Uterus (tissue), 4 donors: ENCODE data around the gene APBB3. TPM values are rescaled to one million over a fixed set of nuclear protein-coding genes. Genes with fewer than 3 reads are reported as not detected.

Source experiments
- DNase-seq, 2 donors: peaks; one replicate each; pipeline ENCODE4 v3.0.0-alpha.2; 2019 to 2020
- H3K27ac ChIP-seq, 2 donors: fragments of 200-600 bp; sonication (generic); 1 replicate in 1 of 2; 2 replicates in 1 of 2; pipeline ENCODE4 v1.5.1; 2016 to 2018
- H3K27me3 ChIP-seq, 2 donors: fragments of 200-600 bp; sonication (generic); one replicate each; pipeline ENCODE4 v1.5.1; 2018 to 2019; ENCODE audit warnings: control low read depth in 1 of 2
- H3K36me3 ChIP-seq, 2 donors: fragments of 200-600 bp; sonication (generic); one replicate each; pipeline ENCODE4 v1.5.1; 2019; ENCODE audit warnings: control low read depth in 1 of 2
- H3K4me1 ChIP-seq, 2 donors: fragments of 200-600 bp; sonication (generic); one replicate each; pipeline ENCODE4 v1.5.1; 2018 to 2019; ENCODE audit warnings: control low read depth in 1 of 2
- H3K4me3 ChIP-seq, 2 donors: fragments of 200-600 bp; sonication (generic); 1 replicate in 1 of 2; 2 replicates in 1 of 2; pipeline ENCODE4 v1.5.1; 2018 to 2019; ENCODE audit warnings: mild to moderate bottlenecking in 1 of 2
- H3K9me3 ChIP-seq, 2 donors: fragments of 200-600 bp; sonication (generic); one replicate each; pipeline ENCODE4 v1.5.1; 2019; ENCODE audit warnings: control low read depth in 1 of 2
- POLR2A ChIP-seq, 2 donors: fragments of 450-650 bp; IDR thresholded peaks; one replicate each; pipeline ENCODE4 v1.6.1; 2016; ENCODE audit warnings: antibody characterized with exemption in 2 of 2, mild to moderate bottlenecking in 1 of 2, moderate library complexity in 1 of 2
- intact Hi-C: fragments of 100-400 bp; cut with DNase I; formaldehyde crosslinking; loops from one replicate; pipeline ENCODE4 v1.15.1; 2023; ENCODE audit warnings: low total_unique reads
- microRNA-seq: library from miRNA; unstranded; fragments of <30 nt; microRNA quantifications from one replicate; pipeline ENCODE4, GENCODE V29; 2016; ENCODE audit warnings: borderline microRNAs expressed, borderline replicate concordance
- small RNA-seq: library from RNA; depleted of rRNA; stranded (forward); fragments of <200 nt; gene quantifications from one replicate; pipeline ENCODE3, GENCODE V24; 2016
- total RNA-seq, 4 donors: library from RNA; depleted of rRNA in 3 of 4; stranded (reverse); fragments of >200 nt in 3 of 4; gene quantifications; one replicate each; pipeline versions ENCODE4 v1.1.0 to v1.2.4, GENCODE V29; 2014 to 2023
- TF ChIP-seq, protein P1 (sequence below), 4 experiments: fragments of 200-600 bp in 2 of 4; fragments of 450-650 bp in 2 of 4; sonication (generic) in 2 of 4; IDR thresholded peaks; one replicate each; pipeline ENCODE4 v1.5.1; 2016 to 2019; ENCODE audit warnings: antibody characterized with exemption in 4 of 4, mild to moderate bottlenecking in 2 of 4, moderate library complexity in 1 of 4
- donor health status: DM: yes; HTN: yes; CAD: no.

The APBB3 gene
- total RNA-seq, 4 donors from 2014 or later: 6.5 to 54.7 (median 27.4) TPM

DNA sequence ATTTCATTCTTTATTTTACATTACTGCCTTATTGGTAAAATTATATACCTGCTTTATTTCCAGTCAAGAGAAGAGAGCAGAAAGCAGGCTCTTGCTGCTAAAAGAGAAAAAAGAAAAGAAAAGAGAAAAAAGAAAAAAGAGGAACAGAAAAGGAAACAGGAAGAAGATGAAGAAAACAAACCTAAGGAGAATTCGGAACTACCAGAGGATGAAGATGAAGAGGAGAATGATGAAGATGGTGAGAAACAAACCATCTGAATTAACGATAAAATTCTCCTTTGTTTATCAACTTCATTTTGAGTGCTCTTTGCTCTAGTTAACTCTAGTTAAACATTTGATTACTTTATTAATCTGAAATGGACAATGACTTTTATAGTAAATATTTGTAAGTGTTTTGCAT, 40.4 kb downstream of the APBB3 start:
- TF ChIP-seq POLR2A (IDR thresholded peaks at IDR 0.05): no peak
- TF ChIP-seq, protein P1, sequence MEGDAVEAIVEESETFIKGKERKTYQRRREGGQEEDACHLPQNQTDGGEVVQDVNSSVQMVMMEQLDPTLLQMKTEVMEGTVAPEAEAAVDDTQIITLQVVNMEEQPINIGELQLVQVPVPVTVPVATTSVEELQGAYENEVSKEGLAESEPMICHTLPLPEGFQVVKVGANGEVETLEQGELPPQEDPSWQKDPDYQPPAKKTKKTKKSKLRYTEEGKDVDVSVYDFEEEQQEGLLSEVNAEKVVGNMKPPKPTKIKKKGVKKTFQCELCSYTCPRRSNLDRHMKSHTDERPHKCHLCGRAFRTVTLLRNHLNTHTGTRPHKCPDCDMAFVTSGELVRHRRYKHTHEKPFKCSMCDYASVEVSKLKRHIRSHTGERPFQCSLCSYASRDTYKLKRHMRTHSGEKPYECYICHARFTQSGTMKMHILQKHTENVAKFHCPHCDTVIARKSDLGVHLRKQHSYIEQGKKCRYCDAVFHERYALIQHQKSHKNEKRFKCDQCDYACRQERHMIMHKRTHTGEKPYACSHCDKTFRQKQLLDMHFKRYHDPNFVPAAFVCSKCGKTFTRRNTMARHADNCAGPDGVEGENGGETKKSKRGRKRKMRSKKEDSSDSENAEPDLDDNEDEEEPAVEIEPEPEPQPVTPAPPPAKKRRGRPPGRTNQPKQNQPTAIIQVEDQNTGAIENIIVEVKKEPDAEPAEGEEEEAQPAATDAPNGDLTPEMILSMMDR (IDR thresholded peaks at IDR 0.05): no peak
- H3K4me1 ChIP-seq: no peaks in the 10 kb centered on the region
- H3K36me3 ChIP-seq: no peaks in the 10 kb centered on the region
- no peaks in the 10 kb centered on the region for H3K27me3 ChIP-seq
- DNase-seq: no peak
- intact Hi-C loops: no loop called here
- no peaks in the 10 kb centered on the region for H3K9me3 ChIP-seq
- no peak overlapping the region for H3K4me3 ChIP-seq
- H3K27ac ChIP-seq: no peak overlapping the region

DNA sequence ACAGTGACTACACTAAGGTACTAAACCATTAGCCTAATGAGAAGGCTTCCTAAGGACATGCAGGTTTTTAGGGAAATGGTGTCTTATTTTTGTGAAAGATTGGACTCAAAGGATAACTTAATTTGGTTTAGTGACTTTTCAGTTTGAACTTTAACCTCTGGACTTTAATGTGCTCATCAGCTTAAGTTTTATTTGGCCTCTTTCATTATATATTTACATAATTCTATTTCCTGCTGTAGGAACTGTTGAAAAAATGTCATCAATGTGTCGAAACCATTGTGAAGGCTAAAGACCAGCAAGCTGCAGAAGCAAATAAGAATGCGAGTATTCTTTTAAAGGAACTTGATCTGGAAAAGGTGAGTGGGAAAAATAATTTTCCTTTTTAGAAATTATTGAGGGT, 51.3 kb downstream of the APBB3 start:
- H3K4me1 ChIP-seq: no peaks in the 10 kb centered on the region
- DNase-seq: no peak
- no peak overlapping the region for H3K27ac ChIP-seq
- H3K4me3 ChIP-seq: no peak overlapping the region
- no peaks in the 10 kb centered on the region for H3K36me3 ChIP-seq
- intact Hi-C loops: no loop called here
- no peaks in the 10 kb centered on the region for H3K27me3 ChIP-seq
- H3K9me3 ChIP-seq: no peaks in the 10 kb centered on the region
- no peak for TF ChIP-seq POLR2A (IDR thresholded peaks at IDR 0.05)
- TF ChIP-seq, protein P1 (IDR thresholded peaks at IDR 0.05): no peak

DNA sequence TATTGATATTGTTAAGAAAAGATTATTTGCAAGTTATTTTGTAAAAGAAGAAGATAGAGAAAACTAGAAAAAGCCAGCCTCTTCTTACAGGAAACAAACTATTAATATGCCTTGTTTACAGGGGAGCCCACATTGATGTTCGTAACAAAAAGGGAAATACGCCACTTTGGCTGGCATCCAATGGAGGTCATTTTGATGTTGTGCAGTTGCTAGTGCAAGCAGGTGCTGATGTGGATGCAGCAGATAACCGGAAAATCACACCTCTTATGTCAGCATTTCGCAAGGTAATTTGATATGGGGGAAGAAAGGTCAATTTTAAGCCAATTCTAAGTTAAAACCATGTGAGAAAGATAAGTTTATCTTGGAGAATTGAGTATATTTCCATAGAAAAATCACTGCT, 54.5 kb downstream of the APBB3 start:
- no peaks in the 10 kb centered on the region for H3K36me3 ChIP-seq
- intact Hi-C loops: no loop called here

More for the DNA sequence above, 54.5 kb downstream of the APBB3 start:
- no peak for DNase-seq
- H3K4me3 ChIP-seq: no peak overlapping the region
- no peaks in the 10 kb centered on the region for H3K27me3 ChIP-seq
- no peak for TF ChIP-seq POLR2A (IDR thresholded peaks at IDR 0.05)
- TF ChIP-seq, protein P1 (IDR thresholded peaks at IDR 0.05): no peak
- H3K4me1 ChIP-seq: no peaks in the 10 kb centered on the region
- H3K9me3 ChIP-seq: no peaks in the 10 kb centered on the region
- no peak overlapping the region for H3K27ac ChIP-seq

Small RNA genes lying within 50 kb of the gene (microRNA-seq; reads per million reads assigned to microRNA genes)
- not detected for gene MIR6831

Small RNA genes lying within 50 kb of the gene (small RNA-seq; reads per million reads assigned to genes)
- gene RF00279 (not detected), gene RF00443 (not detected)

Other genes with a start within 250 kb of the APBB3 start
- gene HBEGF, start 218.0 kb downstream of the APBB3 start, total RNA-seq: 10 to 100 TPM in 2 of 4 donors, 1 to 10 TPM in 1, under 1 TPM in 1; 0.77 to 24.4 (median 8.4) TPM
- gene SLC4A9, start 204.4 kb downstream of the APBB3 start, total RNA-seq: under 1 TPM in 1 of 4 donors, not detected in 3; 0.12 TPM
- gene ANKHD1, start 162.8 kb downstream of the APBB3 start, total RNA-seq: 100 to 1,000 TPM; 106 to 200 (median 161) TPM
- 1 to 10 TPM in 1 of 4 donors, not detected in 3; 7.8 TPM for gene EIF4EBP3, start 16.9 kb downstream of the APBB3 start, total RNA-seq
- gene SRA1, start 7.1 kb downstream of the APBB3 start, total RNA-seq: 10 to 100 TPM in 3 of 4 donors, 1 to 10 TPM in 1; 2.6 to 32.6 (median 22.9) TPM
- 10 to 100 TPM in 3 of 4 donors, 1 to 10 TPM in 1; 6.4 to 39.7 (median 21.7) TPM for gene SLC35A4, start 230 bp upstream of the APBB3 start, total RNA-seq
- gene CD14, start 68.6 kb upstream of the APBB3 start, total RNA-seq: 10 to 100 TPM in 3 of 4 donors, under 1 TPM in 1; 0.51 to 48.5 (median 34.0) TPM
- 10 to 100 TPM in 3 of 4 donors, 1 to 10 TPM in 1; 6.2 to 36.2 (median 22.7) TPM for gene TMCO6, start 74.9 kb upstream of the APBB3 start, total RNA-seq
- gene NDUFA2, start 83.0 kb upstream of the APBB3 start, total RNA-seq: 100 to 1,000 TPM in 1 of 4 donors, 10 to 100 TPM in 3; 17.2 to 103 (median 35.6) TPM
- gene IK, start 83.2 kb upstream of the APBB3 start, total RNA-seq: 100 to 1,000 TPM in 2 of 4 donors, 10 to 100 TPM in 2; 60.9 to 265 (median 89.3) TPM
- 10 to 100 TPM in 3 of 4 donors, 1 to 10 TPM in 1; 5.9 to 21.9 (median 17.9) TPM for gene WDR55, start 100.3 kb upstream of the APBB3 start, total RNA-seq
- gene DND1, start 109.0 kb upstream of the APBB3 start, total RNA-seq: 1 to 10 TPM in 2 of 4 donors, under 1 TPM in 2; 0.28 to 2.6 (median 0.92) TPM
- 10 to 100 TPM; 20.3 to 50.5 (median 40.4) TPM for gene HARS1, start 126.8 kb upstream of the APBB3 start, total RNA-seq
- gene HARS2, start 126.9 kb upstream of the APBB3 start, total RNA-seq: 10 to 100 TPM in 2 of 4 donors, 1 to 10 TPM in 2; 2.6 to 38.0 (median 15.7) TPM
- gene ZMAT2, start 135.8 kb upstream of the APBB3 start, total RNA-seq: 10 to 100 TPM; 18.2 to 41.9 (median 30.4) TPM
- gene PCDHA1, start 221.5 kb upstream of the APBB3 start, total RNA-seq: under 1 TPM in 1 of 4 donors, not detected in 3; 0.41 TPM
- gene PCDHA2, start 230.3 kb upstream of the APBB3 start, total RNA-seq: under 1 TPM in 3 of 4 donors, not detected in 1; 0.26 to 0.76 (median 0.52) TPM
- gene PCDHA3, start 236.5 kb upstream of the APBB3 start, total RNA-seq: 1 to 10 TPM in 3 of 4 donors, not detected in 1; 1.6 to 2.4 (median 1.8) TPM
- gene PCDHA4, start 242.5 kb upstream of the APBB3 start, total RNA-seq: 1 to 10 TPM in 1 of 4 donors, under 1 TPM in 3; 0.26 to 5.8 (median 0.59) TPM